Measurements from ENCODE around the gene POR. TPM values are rescaled to one million over a fixed set of nuclear protein-coding genes. Genes with fewer than 3 reads are reported as not detected.
A peak's percentile ranks its signal among the peaks of the same experiment; 100 is the strongest.

The POR gene
- total and polyA plus RNA-seq, 2 of the 8 experiments (the other 6 are each of a cell fraction or from before 2014, with no cell fraction given): 98.7 to 144 TPM

GRCh38 chr7:75980430-75981202 lies 65.7 kb downstream of the POR start:
- Histone ChIP-seq H3K79me2 (ENCODE audit: control insufficient read depth in 1 of 2, insufficient read depth in 2 of 2, low read length in 2 of 2) (no peaks in the 10 kb centered on the region), H2BK12ac (ENCODE audit: low read depth, low read length) (no peak overlapping the region), H3K18ac (ENCODE audit: extremely low read depth, low read length) (no peak overlapping the region), H3K79me1 (ENCODE audit: low read depth, low read length) (no peaks in the 10 kb centered on the region), H4K5ac (ENCODE audit: insufficient read length, low read depth, low read length) (no peak overlapping the region), H2BK15ac (ENCODE audit: low read length) (no peak overlapping the region), H4K8ac (ENCODE audit: extremely low read depth, insufficient read depth, low read length) (no peak overlapping the region), H3K9me3 (ENCODE audit: insufficient read depth in 2 of 2, low read depth in 1 of 2, low read length in 1 of 2) (no peaks in the 10 kb centered on the region), H2BK20ac (ENCODE audit: low read length) (no peak overlapping the region), H4K20me1 (replicated peaks in 1 of 2; ENCODE audit: control insufficient read depth in 1 of 2, insufficient read depth in 2 of 2, low read length in 2 of 2) (peaks cover 0 to 9% of the 10 kb centered on the region in 2 experiments), H3K4me1 (replicated peaks in 1 of 4; ENCODE audit: control insufficient read depth in 3 of 4, insufficient read depth in 4 of 4, low read length in 3 of 4) (no peaks in the 10 kb centered on the region), H3K4me2 (ENCODE audit: insufficient read depth in 1 of 2, low read depth in 2 of 2, low read length in 2 of 2) (no peak overlapping the region), H3K4ac (replicated peaks; ENCODE audit: insufficient read length, low read depth, low read length) (no peak overlapping the region), H3K14ac (ENCODE audit: insufficient read length) (no peak overlapping the region), H2AK5ac (ENCODE audit: low read depth, low read length) (no peak overlapping the region), H2BK5ac (ENCODE audit: low read depth, low read length) (no peak overlapping the region), H4K91ac (replicated peaks; ENCODE audit: insufficient read length, low read length) (no peak overlapping the region), H3K4me3 (ENCODE audit: extremely low read depth in 1 of 4, insufficient read depth in 2 of 4, low read depth in 3 of 4, low read length in 4 of 4) (no peak overlapping the region), H3K27me3 (replicated peaks in 1 of 4; ENCODE audit: control insufficient read depth in 3 of 4, extremely low read depth in 1 of 4, insufficient read depth in 3 of 4, low read length in 3 of 4) (no peaks in the 10 kb centered on the region), H3K36me3 (ENCODE audit: control insufficient read depth in 2 of 4, insufficient read depth in 4 of 4, low read length in 3 of 4) (peaks cover 9 to 53% (median 27%) of the 10 kb centered on the region in 4 experiments), H3K23ac (ENCODE audit: insufficient read length) (no peak overlapping the region), H3K9ac (replicated peaks in 1 of 4; ENCODE audit: extremely low read depth in 1 of 4, low read depth in 3 of 4, low read length in 3 of 4) (no peak overlapping the region), H2AFZ (ENCODE audit: low read length) (no peak overlapping the region), H3K27ac (ENCODE audit: low read depth, low read length) (no peak overlapping the region), H2BK120ac (replicated peaks; ENCODE audit: low read depth, low read length) (no peak overlapping the region), H3K56ac (replicated peaks; ENCODE audit: insufficient read length, low read depth, low read length) (no peak overlapping the region), H3K23me2 (ENCODE audit: low read depth, low read length) (no peaks in the 10 kb centered on the region)
- no peak for DNase-seq (ENCODE audit: low read depth in 1 of 2, low spot score in 2 of 2)
- TF ChIP-seq RXRA (IDR thresholded peaks at IDR 0.05; ENCODE audit: insufficient read depth, low read depth, low read length): no peak
- TF ChIP-seq RFX5 (IDR thresholded peaks at IDR 0.05; ENCODE audit: borderline replicate concordance, low read depth, low read length): no peak
- no peak for TF ChIP-seq E2F6 (IDR thresholded peaks at IDR 0.05)
- TF ChIP-seq POLR2A (IDR thresholded peaks at IDR 0.05; ENCODE audit: control extremely low read depth in 1 of 2, low read depth in 2 of 2, low read length in 2 of 2): 0 out of 3 replicates have a peak, but pooled peaks of 1 of the 2 experiments have one; percentile 9
- no peak for TF ChIP-seq SUZ12 (IDR thresholded peaks at IDR 0.05; ENCODE audit: low read length)
- WGBS, 2 experiments (ENCODE audit: extremely low coverage in 1 of 2, insufficient coverage in 1 of 2, insufficient read length in 1 of 2, insufficient replicate concordance in 2 of 2, low coverage in 1 of 2, low lambda C conversion rate in 2 of 2, missing lambda C conversion rate in 1 of 2): 90% methylated on average over 24 of the region's 29 CpGs; no CpG with 5 or more reads in 1 of the 2 experiments
- FAIRE-seq: no peak
- ChIA-PET POLR2A (ENCODE audit: partially characterized antibody) (interaction anchor here (0.5 to 1.5 kb wide), 2 partner anchors 10 to 179 kb away, joined by 3 read pairs; no protein-coding TSS in a partner anchor), CTCF (ENCODE audit: partially characterized antibody) (interaction anchor here (1.2 to 1.6 kb wide), 2 partner anchors 10 to 14 kb away, joined by 3 to 7 read pairs; no protein-coding TSS in a partner anchor)
